ENCODE data around the gene TMEM217. TPM values are rescaled to one million over a fixed set of nuclear protein-coding genes. Genes with fewer than 3 reads are reported as not detected.

Gene TMEM217
- total RNA-seq, 1 donor = 3.3 TPM

- no peaks in the 10 kb centered on the region for H4K20me1 ChIP-seq (ENCODE audit: insufficient read depth, low read length)
- no peaks in the 10 kb centered on the region for H3K27me3 ChIP-seq (ENCODE audit: insufficient read depth, low read length)
Observed at GRCh38 chr6:37256692-37257319, 1.1 kb downstream of the TMEM217 start.

GRCh38 chr6:37254881-37255280, 3.1 kb downstream of the TMEM217 start:
- Histone ChIP-seq H3K36me3 (ENCODE audit: insufficient read depth, low read length) (no peaks in the 10 kb centered on the region), H3K79me2 (ENCODE audit: insufficient read depth, low read length) (peaks cover 26% of the 10 kb centered on the region), H2AFZ (ENCODE audit: low read length) (no peak overlapping the region), H3K27ac (ENCODE audit: low read depth, low read length) (no peak overlapping the region), H3K9me3 (ENCODE audit: low read depth, low read length) (peaks cover 2% of the 10 kb centered on the region), H3K4me1 (ENCODE audit: insufficient read depth, low read length) (peaks cover 14% of the 10 kb centered on the region), H3K4me3 (ENCODE audit: insufficient read depth, low read length) (no peak overlapping the region), H3K4me2 (ENCODE audit: insufficient read depth, low read length) (no peak overlapping the region), H4K20me1 (ENCODE audit: insufficient read depth, low read length) (no peaks in the 10 kb centered on the region), H3K27me3 (ENCODE audit: insufficient read depth, low read length) (no peaks in the 10 kb centered on the region)
- TF ChIP-seq, protein P1, sequence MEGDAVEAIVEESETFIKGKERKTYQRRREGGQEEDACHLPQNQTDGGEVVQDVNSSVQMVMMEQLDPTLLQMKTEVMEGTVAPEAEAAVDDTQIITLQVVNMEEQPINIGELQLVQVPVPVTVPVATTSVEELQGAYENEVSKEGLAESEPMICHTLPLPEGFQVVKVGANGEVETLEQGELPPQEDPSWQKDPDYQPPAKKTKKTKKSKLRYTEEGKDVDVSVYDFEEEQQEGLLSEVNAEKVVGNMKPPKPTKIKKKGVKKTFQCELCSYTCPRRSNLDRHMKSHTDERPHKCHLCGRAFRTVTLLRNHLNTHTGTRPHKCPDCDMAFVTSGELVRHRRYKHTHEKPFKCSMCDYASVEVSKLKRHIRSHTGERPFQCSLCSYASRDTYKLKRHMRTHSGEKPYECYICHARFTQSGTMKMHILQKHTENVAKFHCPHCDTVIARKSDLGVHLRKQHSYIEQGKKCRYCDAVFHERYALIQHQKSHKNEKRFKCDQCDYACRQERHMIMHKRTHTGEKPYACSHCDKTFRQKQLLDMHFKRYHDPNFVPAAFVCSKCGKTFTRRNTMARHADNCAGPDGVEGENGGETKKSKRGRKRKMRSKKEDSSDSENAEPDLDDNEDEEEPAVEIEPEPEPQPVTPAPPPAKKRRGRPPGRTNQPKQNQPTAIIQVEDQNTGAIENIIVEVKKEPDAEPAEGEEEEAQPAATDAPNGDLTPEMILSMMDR (IDR thresholded peaks at IDR 0.05; ENCODE audit: extremely low read depth, low read depth, low read length) = no peak
- DNase-seq (ENCODE audit: insufficient read length, low spot score, missing footprints) = no peak

More at GRCh38 chr6:37256692-37257319, 1.1 kb downstream of the TMEM217 start:
- Histone ChIP-seq H3K4me3 (ENCODE audit: insufficient read depth, low read length) (peak overlapping the region; percentile 88), H3K36me3 (ENCODE audit: insufficient read depth, low read length) (no peaks in the 10 kb centered on the region), H3K9me3 (ENCODE audit: low read depth, low read length) (no peaks in the 10 kb centered on the region), H3K4me2 (ENCODE audit: insufficient read depth, low read length) (peak overlapping the region; percentile 89), H3K4me1 (ENCODE audit: insufficient read depth, low read length) (peaks cover 14% of the 10 kb centered on the region), H3K79me2 (ENCODE audit: insufficient read depth, low read length) (peaks cover 45% of the 10 kb centered on the region), H2AFZ (ENCODE audit: low read length) (peak overlapping the region; percentile 40), H3K27ac (ENCODE audit: low read depth, low read length) (peak overlapping the region; percentile 95)
- no peak for DNase-seq (ENCODE audit: insufficient read length, low spot score, missing footprints)
- TF ChIP-seq, protein P1 (IDR thresholded peaks at IDR 0.05; ENCODE audit: extremely low read depth, low read depth, low read length) = no peak

DNA sequence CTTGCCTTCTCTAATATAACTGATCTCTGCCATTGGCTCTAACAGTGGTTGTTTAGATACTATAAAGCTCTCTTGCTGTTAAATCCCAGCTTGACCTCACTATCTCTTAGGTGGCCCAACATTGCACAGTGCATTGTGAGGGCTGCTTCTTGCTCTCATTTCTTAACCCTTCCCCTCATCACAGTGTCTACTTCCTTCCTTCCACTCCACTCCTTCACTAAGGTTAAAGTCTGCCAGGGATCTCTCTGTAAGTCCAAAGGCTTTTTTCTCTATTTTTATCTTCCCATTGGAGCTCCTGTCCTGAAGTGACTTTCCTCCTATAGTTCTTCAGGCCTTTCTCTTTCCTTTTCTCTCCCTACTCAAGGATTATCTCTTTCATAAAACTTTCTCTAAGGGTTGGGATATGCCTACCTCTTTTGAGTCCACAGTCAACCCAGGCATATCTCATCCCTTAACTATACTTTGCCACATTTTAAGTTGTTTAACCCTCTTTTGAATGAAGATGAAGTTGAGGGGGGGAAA, 4.4 kb downstream of the TMEM217 start:
- peaks cover 12% of the 10 kb centered on the region for H3K79me2 ChIP-seq (ENCODE audit: insufficient read depth, low read length)
- no peaks in the 10 kb centered on the region for H3K27me3 ChIP-seq (ENCODE audit: insufficient read depth, low read length)
- H3K4me1 ChIP-seq (ENCODE audit: insufficient read depth, low read length) = peaks cover 8% of the 10 kb centered on the region
- H3K9me3 ChIP-seq (ENCODE audit: low read depth, low read length) = peaks cover 2% of the 10 kb centered on the region
- H3K4me3 ChIP-seq (ENCODE audit: insufficient read depth, low read length) = no peak overlapping the region
- H3K4me2 ChIP-seq (ENCODE audit: insufficient read depth, low read length) = no peak overlapping the region
- no peaks in the 10 kb centered on the region for H4K20me1 ChIP-seq (ENCODE audit: insufficient read depth, low read length)
- no peak overlapping the region for H2AFZ ChIP-seq (ENCODE audit: low read length)
- TF ChIP-seq, protein P1 (IDR thresholded peaks at IDR 0.05; ENCODE audit: extremely low read depth, low read depth, low read length) = no peak
- no peak for DNase-seq (ENCODE audit: insufficient read length, low spot score, missing footprints)
- no peaks in the 10 kb centered on the region for H3K36me3 ChIP-seq (ENCODE audit: insufficient read depth, low read length)
- H3K27ac ChIP-seq (ENCODE audit: low read depth, low read length) = no peak overlapping the region

GRCh38 chr6:37251211-37251780, 6.6 kb downstream of the TMEM217 start:
- Histone ChIP-seq H4K20me1 (ENCODE audit: insufficient read depth, low read length) (no peaks in the 10 kb centered on the region), H3K27me3 (ENCODE audit: insufficient read depth, low read length) (no peaks in the 10 kb centered on the region), H2AFZ (ENCODE audit: low read length) (no peak overlapping the region), H3K9me3 (ENCODE audit: low read depth, low read length) (peaks cover 2% of the 10 kb centered on the region), H3K27ac (ENCODE audit: low read depth, low read length) (peak overlapping the region; percentile 62), H3K79me2 (ENCODE audit: insufficient read depth, low read length) (no peaks in the 10 kb centered on the region), H3K4me2 (ENCODE audit: insufficient read depth, low read length) (no peak overlapping the region), H3K4me3 (ENCODE audit: insufficient read depth, low read length) (no peak overlapping the region), H3K36me3 (ENCODE audit: insufficient read depth, low read length) (no peaks in the 10 kb centered on the region), H3K4me1 (ENCODE audit: insufficient read depth, low read length) (peaks cover 8% of the 10 kb centered on the region)
- TF ChIP-seq, protein P1 (IDR thresholded peaks at IDR 0.05; ENCODE audit: extremely low read depth, low read depth, low read length) = no peak
- DNase-seq (ENCODE audit: insufficient read length, low spot score, missing footprints) = no peak
